HepG2 (cell line): ENCODE data around the gene ZNF546. TPM values are rescaled to one million over a fixed set of nuclear protein-coding genes. Genes with fewer than 3 reads are reported as not detected.
A peak's percentile ranks its signal among the peaks of the same experiment; 100 is the strongest.

Experiments
- ATAD3A ChIP-seq: sonication (generic); formaldehyde crosslinking; IDR thresholded peaks from 2 replicates; pipeline ENCODE4 v1.4.0; 2020; ENCODE audit warnings: missing genetic modification reagents
- CC2D1A ChIP-seq: sonication (generic); formaldehyde crosslinking; IDR thresholded peaks from 2 replicates; pipeline ENCODE4 v1.8.1; 2023; ENCODE audit warnings: mild to moderate bottlenecking, missing genetic modification reagents
- FLYWCH1 ChIP-seq: sonication (generic); formaldehyde crosslinking; IDR thresholded peaks from 2 replicates; pipeline ENCODE4 v1.8.1; 2023; ENCODE audit warnings: mild to moderate bottlenecking, missing genetic modification reagents
- FOXK2 ChIP-seq: fragments of 450-650 bp; IDR thresholded peaks from 2 replicates; pipeline ENCODE4 v1.6.1; 2016
- IKZF1 ChIP-seq: fragments of 450-650 bp; IDR thresholded peaks from 2 replicates; pipeline ENCODE4 v1.7.1; 2016
- IRF1 ChIP-seq: sonication (generic); formaldehyde crosslinking; IDR thresholded peaks from 2 replicates; pipeline ENCODE4 v1.4.0; 2020; ENCODE audit warnings: low read depth, mild to moderate bottlenecking, missing genetic modification reagents
- JUN ChIP-seq: sonication (generic); formaldehyde crosslinking; IDR thresholded peaks from 2 replicates; pipeline ENCODE4 v1.4.0; 2020; ENCODE audit warnings: mild to moderate bottlenecking, missing genetic modification reagents
- LCORL ChIP-seq, 2 experiments: fragments of 450-650 bp in 1 of 2; sonication (generic) in 1 of 2; formaldehyde crosslinking in 1 of 2; IDR thresholded peaks; 2 replicates each; pipeline versions ENCODE4 v1.5.0 to v1.6.1; 2017 to 2020; ENCODE audit warnings: antibody characterized with exemption in 1 of 2, missing genetic modification reagents in 1 of 2
- MBNL3 ChIP-seq: fragments of 250-450 bp; sonication (Bioruptor Pico); conservative IDR thresholded peaks from 2 replicates; pipeline ENCODE4 v1.8.0; 2022; ENCODE audit warnings: mild to moderate bottlenecking, inconsistent platforms
- MYNN ChIP-seq: sonication (generic); formaldehyde crosslinking; IDR thresholded peaks from 2 replicates; pipeline ENCODE4 v1.4.0; 2020; ENCODE audit warnings: mild to moderate bottlenecking, low read depth, missing genetic modification reagents
- NFYB ChIP-seq: sonication (generic); formaldehyde crosslinking; IDR thresholded peaks from 2 replicates; pipeline ENCODE4 v1.4.0; 2020; ENCODE audit warnings: missing genetic modification reagents
- PITX1 ChIP-seq: sonication (generic); formaldehyde crosslinking; IDR thresholded peaks from 2 replicates; pipeline ENCODE4 v1.5.1; 2020; ENCODE audit warnings: mild to moderate bottlenecking, missing genetic modification reagents
- RBM22 ChIP-seq: fragments of 200-400 bp; formaldehyde crosslinking; optimal IDR thresholded peaks from 2 replicates; pipeline ENCODE3; 2017; ENCODE audit warnings: mild to moderate bottlenecking, low read length, moderate library complexity
- RNF2 ChIP-seq: fragments of 450-650 bp; conservative IDR thresholded peaks from 2 replicates; pipeline ENCODE4 v1.6.1; 2016; ENCODE audit warnings: low read depth
- ZBTB49 ChIP-seq: sonication (generic); formaldehyde crosslinking; IDR thresholded peaks from 2 replicates; pipeline ENCODE4 v1.4.0; 2020; ENCODE audit warnings: missing genetic modification reagents, borderline replicate concordance
- ZNF121 ChIP-seq: sonication (generic); formaldehyde crosslinking; IDR thresholded peaks from 2 replicates; pipeline ENCODE4 v1.5.0; 2020; ENCODE audit warnings: mild to moderate bottlenecking, missing genetic modification reagents
- ZNF24 ChIP-seq: fragments of 450-650 bp; IDR thresholded peaks from 2 replicates; pipeline ENCODE4 v1.6.1; 2017; ENCODE audit warnings: antibody characterized with exemption, mild to moderate bottlenecking
- ZNF274 ChIP-seq: sonication (generic); formaldehyde crosslinking; IDR thresholded peaks from 2 replicates; pipeline ENCODE4 v1.5.1; 2020; ENCODE audit warnings: mild to moderate bottlenecking, missing genetic modification reagents
- ZNF282 ChIP-seq: fragments of 450-650 bp; IDR thresholded peaks from 2 replicates; pipeline ENCODE4 v1.6.1; 2018; ENCODE audit not compliant: partially characterized antibody
- ZNF33A ChIP-seq: sonication (generic); formaldehyde crosslinking; IDR thresholded peaks from 2 replicates; pipeline ENCODE4 v1.5.1; 2020; ENCODE audit warnings: missing genetic modification reagents, mild to moderate bottlenecking, moderate library complexity, borderline replicate concordance
- ZNF558 ChIP-seq: sonication (generic); formaldehyde crosslinking; IDR thresholded peaks from 2 replicates; pipeline ENCODE4 v1.9.0; 2022; ENCODE audit warnings: mild to moderate bottlenecking, missing genetic modification reagents, borderline replicate concordance
- ZNF619 ChIP-seq: sonication (generic); formaldehyde crosslinking; IDR thresholded peaks from 2 replicates; pipeline ENCODE4 v1.4.0; 2020; ENCODE audit warnings: mild to moderate bottlenecking, missing genetic modification reagents
- ZNF644 ChIP-seq: IDR thresholded peaks from 2 replicates; pipeline ENCODE4 v1.6.1; 2016; ENCODE audit warnings: low read depth
- ZNF839 ChIP-seq: sonication (generic); formaldehyde crosslinking; IDR thresholded peaks from 2 replicates; pipeline ENCODE4 v1.4.0; 2020; ENCODE audit warnings: missing genetic modification reagents, mild to moderate bottlenecking, borderline replicate concordance
- polyA plus RNA-seq, 8 experiments: library from polyadenylated mRNA; depleted of rRNA in 3 of 8; stranded (reverse) in 7 of 8; unstranded in 1 of 8; fragments of >200 nt; fragmentation: Illumina TruSeq in 4 of 8; extraction: Trizol in 4 of 8; gene quantifications; 2 replicates each; pipeline versions ENCODE4 v1.2.1 to v1.2.3, GENCODE V29; 2011 to 2016; ENCODE audit warnings: low read depth in 4 of 8, missing spikeins in 1 of 8, mixed read lengths in 1 of 8; ENCODE audit not compliant: insufficient read depth in 1 of 8
- total RNA-seq, 5 experiments: library from RNA; depleted of rRNA; stranded (reverse); fragments of >200 nt; fragmentation: Illumina TruSeq; extraction: Trizol; gene quantifications; 2 replicates each; pipeline ENCODE4 v1.2.3, GENCODE V29; 2016; ENCODE audit warnings: low read depth in 1 of 5
- TF ChIP-seq, protein P1 (sequence below): IDR thresholded peaks from 2 replicates; pipeline ENCODE4 v1.6.1; 2016; ENCODE audit warnings: mild to moderate bottlenecking

ZNF546 gene
- total and polyA plus RNA-seq, 2 of the 13 experiments (the other 11 are each of a cell fraction or from before 2014, with no cell fraction given) = 2.2 to 4.1 TPM

- no peak for TF ChIP-seq ZNF24
- peak; percentile 63; the same call in 1 of the 2 replicates for TF ChIP-seq ZNF274 (CRISPR knock-in tag)
- no peak for TF ChIP-seq FLYWCH1 (CRISPR knock-in tag)
- no peak for TF ChIP-seq ATAD3A (CRISPR knock-in tag)
- no peak; the same call in 1 of the 2 replicates for TF ChIP-seq JUN (CRISPR knock-in tag)
- no peak for TF ChIP-seq FOXK2
- peak; percentile 42; the same call in 1 of the 2 replicates for TF ChIP-seq ZBTB49 (CRISPR knock-in tag)
- TF ChIP-seq IRF1 (CRISPR knock-in tag) = no peak
- TF ChIP-seq MYNN (CRISPR knock-in tag) = peak; percentile 87; the same call in 1 of the 2 replicates
- TF ChIP-seq RNF2 = no peak; the same call in 1 of the 2 replicates
- TF ChIP-seq ZNF33A = 0 out of 2 replicates have a peak, but pooled peaks have one; percentile 62
- no peak for TF ChIP-seq MBNL3 (CRISPR knock-in tag)
- 0 out of 2 replicates have a peak, but pooled peaks have one; percentile 55 for TF ChIP-seq CC2D1A (CRISPR knock-in tag)
- no peak for TF ChIP-seq IKZF1
- no peak; the same call in 1 of the 2 replicates for TF ChIP-seq ZNF121 (CRISPR knock-in tag)
- TF ChIP-seq ZNF558 (CRISPR knock-in tag) = peak; percentile 80; the same call in 1 of the 2 replicates
- peak; percentile 80; the same call in 1 of the 2 replicates for TF ChIP-seq ZNF839 (CRISPR knock-in tag)
- peak; percentile 99 for TF ChIP-seq ZNF619 (CRISPR knock-in tag)
- peak; percentile 88 for TF ChIP-seq PITX1 (CRISPR knock-in tag)
- peak; percentile 76 for TF ChIP-seq NFYB
- TF ChIP-seq LCORL (IDR thresholded peaks at IDR 0.05) = no peak
- peak; percentile 60 for TF ChIP-seq LCORL (CRISPR knock-in tag; IDR thresholded peaks at IDR 0.05)
- TF ChIP-seq ZNF644 (CRISPR knock-in tag) = 0 out of 2 replicates have a peak, but pooled peaks have one; percentile 26
- no peak for TF ChIP-seq RBM22
- TF ChIP-seq, protein P1, sequence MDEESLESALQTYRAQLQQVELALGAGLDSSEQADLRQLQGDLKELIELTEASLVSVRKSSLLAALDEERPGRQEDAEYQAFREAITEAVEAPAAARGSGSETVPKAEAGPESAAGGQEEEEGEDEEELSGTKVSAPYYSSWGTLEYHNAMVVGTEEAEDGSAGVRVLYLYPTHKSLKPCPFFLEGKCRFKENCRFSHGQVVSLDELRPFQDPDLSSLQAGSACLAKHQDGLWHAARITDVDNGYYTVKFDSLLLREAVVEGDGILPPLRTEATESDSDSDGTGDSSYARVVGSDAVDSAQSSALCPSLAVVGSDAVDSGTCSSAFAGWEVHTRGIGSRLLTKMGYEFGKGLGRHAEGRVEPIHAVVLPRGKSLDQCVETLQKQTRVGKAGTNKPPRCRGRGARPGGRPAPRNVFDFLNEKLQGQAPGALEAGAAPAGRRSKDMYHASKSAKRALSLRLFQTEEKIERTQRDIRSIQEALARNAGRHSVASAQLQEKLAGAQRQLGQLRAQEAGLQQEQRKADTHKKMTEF (CRISPR knock-in tag) = peak; percentile 90
- TF ChIP-seq ZNF282 = no peak
These were observed 26.0 kb upstream of the ZNF546 start, which contains the start of gene PSMC4 (continued) for GRCh38 chr19:39970675-39971379.
